ENCODE data around the gene KCNQ1.

DNA sequence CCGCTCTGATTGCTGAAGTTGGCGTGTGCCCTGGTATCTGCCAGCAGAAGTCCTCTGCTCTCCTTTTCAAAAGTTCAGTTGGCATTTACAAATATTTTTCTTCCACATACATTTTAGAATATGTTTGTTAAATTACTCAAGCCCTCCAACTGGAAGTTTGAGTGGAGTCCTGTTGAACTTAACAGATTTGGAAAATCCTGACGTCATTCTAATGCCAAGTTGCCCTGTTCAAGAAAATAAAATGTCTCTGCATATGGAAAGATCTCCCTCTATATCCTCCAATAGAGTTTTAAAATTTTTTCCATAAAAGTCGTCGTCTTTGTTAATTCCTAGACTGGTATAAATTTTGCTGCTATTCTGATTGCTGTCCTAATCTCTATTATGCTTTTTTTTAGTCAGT lies 251.6 kb downstream of the KCNQ1 start:
- TF ChIP-seq POLR2A (IDR thresholded peaks at IDR 0.05): no peak
- TF ChIP-seq, protein P1, sequence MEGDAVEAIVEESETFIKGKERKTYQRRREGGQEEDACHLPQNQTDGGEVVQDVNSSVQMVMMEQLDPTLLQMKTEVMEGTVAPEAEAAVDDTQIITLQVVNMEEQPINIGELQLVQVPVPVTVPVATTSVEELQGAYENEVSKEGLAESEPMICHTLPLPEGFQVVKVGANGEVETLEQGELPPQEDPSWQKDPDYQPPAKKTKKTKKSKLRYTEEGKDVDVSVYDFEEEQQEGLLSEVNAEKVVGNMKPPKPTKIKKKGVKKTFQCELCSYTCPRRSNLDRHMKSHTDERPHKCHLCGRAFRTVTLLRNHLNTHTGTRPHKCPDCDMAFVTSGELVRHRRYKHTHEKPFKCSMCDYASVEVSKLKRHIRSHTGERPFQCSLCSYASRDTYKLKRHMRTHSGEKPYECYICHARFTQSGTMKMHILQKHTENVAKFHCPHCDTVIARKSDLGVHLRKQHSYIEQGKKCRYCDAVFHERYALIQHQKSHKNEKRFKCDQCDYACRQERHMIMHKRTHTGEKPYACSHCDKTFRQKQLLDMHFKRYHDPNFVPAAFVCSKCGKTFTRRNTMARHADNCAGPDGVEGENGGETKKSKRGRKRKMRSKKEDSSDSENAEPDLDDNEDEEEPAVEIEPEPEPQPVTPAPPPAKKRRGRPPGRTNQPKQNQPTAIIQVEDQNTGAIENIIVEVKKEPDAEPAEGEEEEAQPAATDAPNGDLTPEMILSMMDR (IDR thresholded peaks at IDR 0.05): no peak
- no peak for TF ChIP-seq POLR2AphosphoS5 (IDR thresholded peaks at IDR 0.05)
